ENCODE data around the gene TBC1D14.

GRCh38 chr4:6938647-6939271 lies 29.1 kb downstream of the TBC1D14 start:
- TF ChIP-seq SNAI2 (CRISPR knock-in tag; IDR thresholded peaks at IDR 0.05) = no peak
- no peak for TF ChIP-seq OSR1 (CRISPR knock-in tag; IDR thresholded peaks at IDR 0.05)
